HepG2 (cell line): Measurements from ENCODE around the gene MRPS11. TPM values are rescaled to one million over a fixed set of nuclear protein-coding genes. Genes with fewer than 3 reads are reported as not detected.

ENCODE experiments used
- ATF4 ChIP-seq, 2 experiments: fragments of 450-650 bp in 1 of 2; sonication (generic) in 1 of 2; formaldehyde crosslinking; IDR thresholded peaks; 2 replicates each; pipeline versions ENCODE4 v1.5.0 to v1.8.0; 2020 to 2022; ENCODE audit warnings: mild to moderate bottlenecking in 1 of 2, missing genetic modification reagents in 1 of 2
- CENPT ChIP-seq: sonication (generic); formaldehyde crosslinking; IDR thresholded peaks from 2 replicates; pipeline ENCODE4 v1.8.0; 2022; ENCODE audit warnings: low read depth, mild to moderate bottlenecking, moderate library complexity, missing genetic modification reagents
- E2F2 ChIP-seq: sonication (generic); formaldehyde crosslinking; IDR thresholded peaks from 2 replicates; pipeline ENCODE4 v1.4.0; 2020; ENCODE audit warnings: missing genetic modification reagents, borderline replicate concordance
- ETV5 ChIP-seq: IDR thresholded peaks from 2 replicates; pipeline ENCODE4 v1.6.1; 2018; ENCODE audit warnings: missing biosample characterization, missing genetic modification reagents, inconsistent platforms, borderline replicate concordance
- HHEX ChIP-seq: IDR thresholded peaks from 2 replicates; pipeline ENCODE4 v1.6.1; 2016; ENCODE audit warnings: control low read depth
- KAT7 ChIP-seq: IDR thresholded peaks from 2 replicates; pipeline ENCODE4 v1.6.1; 2018; ENCODE audit warnings: borderline replicate concordance, missing compliant biosample characterization
- MLXIP ChIP-seq: sonication (generic); formaldehyde crosslinking; IDR thresholded peaks from 2 replicates; pipeline ENCODE4 v1.9.0; 2021; ENCODE audit warnings: missing genetic modification reagents, borderline replicate concordance
- PCBP2 ChIP-seq: fragments of 200-400 bp; formaldehyde crosslinking; optimal IDR thresholded peaks from 2 replicates; pipeline ENCODE3; 2018; ENCODE audit warnings: low read length, low read depth; ENCODE audit not compliant: poor library complexity, severe bottlenecking
- PLRG1 ChIP-seq: fragments of 450-650 bp; conservative IDR thresholded peaks from 2 replicates; pipeline ENCODE4 v1.6.1; 2016
- POLR2A ChIP-seq, 2 experiments: IDR thresholded peaks; 2 replicates each; pipeline ENCODE4 v1.6.1; 2011; ENCODE audit warnings: low read depth in 2 of 2, low read length in 2 of 2, mild to moderate bottlenecking in 1 of 2, moderate library complexity in 1 of 2; ENCODE audit not compliant: insufficient read depth in 1 of 2
- RCOR2 ChIP-seq: IDR thresholded peaks from 2 replicates; pipeline ENCODE4 v1.6.1; 2016; ENCODE audit warnings: missing biosample characterization, missing genetic modification reagents
- THAP11 ChIP-seq: IDR thresholded peaks from 2 replicates; pipeline ENCODE4 v1.6.1; 2016; ENCODE audit warnings: missing biosample characterization, missing genetic modification reagents
- ZBTB42 ChIP-seq: sonication (generic); formaldehyde crosslinking; IDR thresholded peaks from 2 replicates; pipeline ENCODE4 v1.5.0; 2020; ENCODE audit warnings: mild to moderate bottlenecking, missing genetic modification reagents
- ZNF280B ChIP-seq: sonication (generic); formaldehyde crosslinking; IDR thresholded peaks from 2 replicates; pipeline ENCODE4 v1.5.0; 2020; ENCODE audit warnings: missing genetic modification reagents, mild to moderate bottlenecking, borderline replicate concordance
- ZNF280D ChIP-seq: sonication (generic); formaldehyde crosslinking; IDR thresholded peaks from 2 replicates; pipeline ENCODE4 v1.5.1; 2020; ENCODE audit warnings: mild to moderate bottlenecking, missing genetic modification reagents
- ZNF432 ChIP-seq: sonication (generic); formaldehyde crosslinking; IDR thresholded peaks from 2 replicates; pipeline ENCODE4 v1.5.0; 2020; ENCODE audit warnings: missing genetic modification reagents, mild to moderate bottlenecking, borderline replicate concordance
- ZNF543 ChIP-seq: sonication (generic); formaldehyde crosslinking; IDR thresholded peaks from 2 replicates; pipeline ENCODE4 v1.4.0; 2020; ENCODE audit warnings: mild to moderate bottlenecking, missing genetic modification reagents
- ZNF660 ChIP-seq: sonication (generic); formaldehyde crosslinking; IDR thresholded peaks from 2 replicates; pipeline ENCODE4 v1.5.1; 2020; ENCODE audit warnings: mild to moderate bottlenecking, low read depth, missing genetic modification reagents, borderline replicate concordance
- polyA plus RNA-seq, 8 experiments: library from polyadenylated mRNA; depleted of rRNA in 3 of 8; stranded (reverse) in 7 of 8; unstranded in 1 of 8; fragments of >200 nt; fragmentation: Illumina TruSeq in 4 of 8; extraction: Trizol in 4 of 8; gene quantifications; 2 replicates each; pipeline versions ENCODE4 v1.2.1 to v1.2.3, GENCODE V29; 2011 to 2016; ENCODE audit warnings: low read depth in 4 of 8, missing spikeins in 1 of 8, mixed read lengths in 1 of 8; ENCODE audit not compliant: insufficient read depth in 1 of 8
- total RNA-seq, 5 experiments: library from RNA; depleted of rRNA; stranded (reverse); fragments of >200 nt; fragmentation: Illumina TruSeq; extraction: Trizol; gene quantifications; 2 replicates each; pipeline ENCODE4 v1.2.3, GENCODE V29; 2016; ENCODE audit warnings: low read depth in 1 of 5

MRPS11 gene
- total and polyA plus RNA-seq, 2 of the 13 experiments (the other 11 are each of a cell fraction or from before 2014, with no cell fraction given), result 50.1 to 72.7 TPM

GRCh38 chr15:88465633-88466224 is 1.8 kb upstream of the MRPS11 start (continued):
- TF ChIP-seq THAP11 (CRISPR knock-in tag) (peak; percentile 69), CENPT (no peak), MLXIP (CRISPR knock-in tag) (no peak), PCBP2 (no peak), ZNF280D (CRISPR knock-in tag) (0 out of 2 replicates have a peak, but pooled peaks have one; percentile 49), RCOR2 (CRISPR knock-in tag) (peak; percentile 60; the same call in 1 of the 2 replicates), HHEX (CRISPR knock-in tag) (no peak), PLRG1 (no peak), E2F2 (no peak), ZNF280B (CRISPR knock-in tag) (no peak), POLR2A (IDR thresholded peaks at IDR 0.05; ENCODE audit: insufficient read depth in 1 of 2, low read depth in 2 of 2, low read length in 2 of 2) (peak in 1 of 2 experiments; percentile 39; a peak in 1 of 4 replicates), ZNF432 (no peak), ZBTB42 (no peak), ZNF543 (CRISPR knock-in tag) (peak; percentile 64; the same call in 1 of the 2 replicates), ATF4 (CRISPR knock-in tag; IDR thresholded peaks at IDR 0.05) (peak in 1 of 2 experiments; percentile 30; a peak in 1 of 4 replicates), ETV5 (CRISPR knock-in tag) (peak; percentile 77; the same call in 1 of the 2 replicates), KAT7 (CRISPR knock-in tag) (no peak), ZNF660 (CRISPR knock-in tag) (no peak)
